Body of pancreas (tissue), 4 donors: ENCODE data around the gene ABL1.

ENCODE experiments used
- POLR2A ChIP-seq, 3 donors: fragments of 450-650 bp; IDR thresholded peaks; one replicate each; pipeline ENCODE4 v1.6.1; 2016; ENCODE audit warnings: antibody characterized with exemption in 3 of 3, mild to moderate bottlenecking in 2 of 3
- TF ChIP-seq, protein P1 (sequence below), 7 experiments: fragments of 450-650 bp in 4 of 7; fragments of 200-600 bp in 3 of 7; sonication (generic) in 3 of 7; IDR thresholded peaks; one replicate each; pipeline ENCODE4 v1.5.1; 2016 to 2019; ENCODE audit warnings: antibody characterized with exemption in 7 of 7

GRCh38 chr9:130872912-130873503, 38.0 kb downstream of the ABL1 start:
- TF ChIP-seq, protein P1, sequence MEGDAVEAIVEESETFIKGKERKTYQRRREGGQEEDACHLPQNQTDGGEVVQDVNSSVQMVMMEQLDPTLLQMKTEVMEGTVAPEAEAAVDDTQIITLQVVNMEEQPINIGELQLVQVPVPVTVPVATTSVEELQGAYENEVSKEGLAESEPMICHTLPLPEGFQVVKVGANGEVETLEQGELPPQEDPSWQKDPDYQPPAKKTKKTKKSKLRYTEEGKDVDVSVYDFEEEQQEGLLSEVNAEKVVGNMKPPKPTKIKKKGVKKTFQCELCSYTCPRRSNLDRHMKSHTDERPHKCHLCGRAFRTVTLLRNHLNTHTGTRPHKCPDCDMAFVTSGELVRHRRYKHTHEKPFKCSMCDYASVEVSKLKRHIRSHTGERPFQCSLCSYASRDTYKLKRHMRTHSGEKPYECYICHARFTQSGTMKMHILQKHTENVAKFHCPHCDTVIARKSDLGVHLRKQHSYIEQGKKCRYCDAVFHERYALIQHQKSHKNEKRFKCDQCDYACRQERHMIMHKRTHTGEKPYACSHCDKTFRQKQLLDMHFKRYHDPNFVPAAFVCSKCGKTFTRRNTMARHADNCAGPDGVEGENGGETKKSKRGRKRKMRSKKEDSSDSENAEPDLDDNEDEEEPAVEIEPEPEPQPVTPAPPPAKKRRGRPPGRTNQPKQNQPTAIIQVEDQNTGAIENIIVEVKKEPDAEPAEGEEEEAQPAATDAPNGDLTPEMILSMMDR (IDR thresholded peaks at IDR 0.05) = no peak
- no peak for TF ChIP-seq POLR2A (IDR thresholded peaks at IDR 0.05)
